ENCODE results near the gene MAP3K19.
A peak's percentile ranks its signal among the peaks of the same experiment; 100 is the strongest.
"Not testable (repeated sequence)": the region's sequence is repeated elsewhere in the genome, so short reads cannot be mapped to it uniquely, and the experiment has no call there.

MAP3K19 gene

DNA sequence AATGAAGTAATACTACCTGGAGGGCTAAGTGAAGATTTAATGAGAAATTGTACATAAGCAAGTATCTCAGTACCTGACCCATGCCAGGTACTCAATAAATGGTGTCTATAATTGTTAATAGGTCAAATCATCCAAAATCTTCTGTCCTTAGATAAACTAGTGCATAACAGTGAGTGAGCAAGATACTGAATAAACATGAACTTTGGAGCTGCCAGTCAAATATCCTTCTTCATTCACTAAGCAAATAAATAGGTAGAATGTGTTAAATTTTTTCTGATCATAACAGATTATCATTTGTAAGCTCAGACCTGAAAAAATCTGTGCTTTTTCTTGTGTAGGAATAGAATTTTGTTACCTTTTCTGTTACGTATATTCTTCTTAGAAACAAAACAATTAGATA, 44.4 kb upstream of the MAP3K19 start:
- no peak overlapping the region for H3K4me3 ChIP-seq (ENCODE audit: low read depth, low read length)
- TF ChIP-seq, protein P1, sequence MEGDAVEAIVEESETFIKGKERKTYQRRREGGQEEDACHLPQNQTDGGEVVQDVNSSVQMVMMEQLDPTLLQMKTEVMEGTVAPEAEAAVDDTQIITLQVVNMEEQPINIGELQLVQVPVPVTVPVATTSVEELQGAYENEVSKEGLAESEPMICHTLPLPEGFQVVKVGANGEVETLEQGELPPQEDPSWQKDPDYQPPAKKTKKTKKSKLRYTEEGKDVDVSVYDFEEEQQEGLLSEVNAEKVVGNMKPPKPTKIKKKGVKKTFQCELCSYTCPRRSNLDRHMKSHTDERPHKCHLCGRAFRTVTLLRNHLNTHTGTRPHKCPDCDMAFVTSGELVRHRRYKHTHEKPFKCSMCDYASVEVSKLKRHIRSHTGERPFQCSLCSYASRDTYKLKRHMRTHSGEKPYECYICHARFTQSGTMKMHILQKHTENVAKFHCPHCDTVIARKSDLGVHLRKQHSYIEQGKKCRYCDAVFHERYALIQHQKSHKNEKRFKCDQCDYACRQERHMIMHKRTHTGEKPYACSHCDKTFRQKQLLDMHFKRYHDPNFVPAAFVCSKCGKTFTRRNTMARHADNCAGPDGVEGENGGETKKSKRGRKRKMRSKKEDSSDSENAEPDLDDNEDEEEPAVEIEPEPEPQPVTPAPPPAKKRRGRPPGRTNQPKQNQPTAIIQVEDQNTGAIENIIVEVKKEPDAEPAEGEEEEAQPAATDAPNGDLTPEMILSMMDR (IDR thresholded peaks at IDR 0.05; ENCODE audit: low read depth, low read length) = no peak
- in situ Hi-C loops (cut with HindIII; ENCODE audit: low sequenced_read_pairs) = no loop called here
- no peak for DNase-seq (ENCODE audit: low read depth, low spot score)

DNA sequence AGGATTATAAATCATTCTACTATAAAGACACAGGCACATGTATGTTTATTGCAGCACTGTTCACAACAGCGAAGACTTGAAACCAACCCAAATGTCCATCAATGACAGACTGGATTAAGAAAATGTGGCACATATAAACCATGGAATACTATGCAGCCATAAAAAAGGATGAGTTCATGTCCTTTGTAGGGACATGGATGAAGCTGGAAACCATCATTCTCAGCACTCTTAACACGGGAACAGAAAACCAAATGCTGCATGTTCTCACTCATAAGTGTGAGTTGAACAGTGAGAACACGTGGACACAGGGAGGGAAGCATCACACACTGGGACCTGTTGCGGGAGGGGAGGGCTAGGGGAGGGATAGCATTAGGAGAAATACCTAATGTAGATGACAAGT, 42.4 kb upstream of the MAP3K19 start:
- DNase-seq (ENCODE audit: low read depth, low spot score); H3K4me3 ChIP-seq (ENCODE audit: low read depth, low read length); in situ Hi-C loops (cut with HindIII; ENCODE audit: low sequenced_read_pairs): not testable (repeated sequence)

- in situ Hi-C loops (cut with HindIII; ENCODE audit: low sequenced_read_pairs) = no loop called here
- DNase-seq (ENCODE audit: low read depth, low spot score) = no peak
- H3K4me3 ChIP-seq (ENCODE audit: low read depth, low read length) = no peak overlapping the region
- TF ChIP-seq, protein P1 (IDR thresholded peaks at IDR 0.05; ENCODE audit: low read depth, low read length) = no peak
These were observed 39.0 kb upstream of the MAP3K19 start for GRCh38 chr2:135086222-135086621.

GRCh38 chr2:135078417-135078816, 31.2 kb upstream of the MAP3K19 start:
- TF ChIP-seq, protein P1 (IDR thresholded peaks at IDR 0.05; ENCODE audit: low read depth, low read length) = no peak
- H3K4me3 ChIP-seq (ENCODE audit: low read depth, low read length) = no peak overlapping the region
- DNase-seq (ENCODE audit: low read depth, low spot score) = no peak
- in situ Hi-C loops (cut with HindIII; ENCODE audit: low sequenced_read_pairs) = no loop called here

- H3K4me3 ChIP-seq (ENCODE audit: low read depth, low read length) = no peak overlapping the region
- in situ Hi-C loops (cut with HindIII; ENCODE audit: low sequenced_read_pairs) = no loop called here
- TF ChIP-seq, protein P1 (IDR thresholded peaks at IDR 0.05; ENCODE audit: low read depth, low read length) = no peak
- no peak for DNase-seq (ENCODE audit: low read depth, low spot score)
These were observed 29.3 kb upstream of the MAP3K19 start for GRCh38 chr2:135076556-135076955.

- in situ Hi-C loops (cut with HindIII; ENCODE audit: low sequenced_read_pairs) = no loop called here
- no peak for DNase-seq (ENCODE audit: low read depth, low spot score)
- TF ChIP-seq, protein P1 (IDR thresholded peaks at IDR 0.05; ENCODE audit: low read depth, low read length) = no peak
- H3K4me3 ChIP-seq (ENCODE audit: low read depth, low read length) = no peak overlapping the region
These were observed 27.0 kb upstream of the MAP3K19 start for GRCh38 chr2:135074216-135074615.

GRCh38 chr2:135072125-135072997, 25.1 kb upstream of the MAP3K19 start:
- DNase-seq (ENCODE audit: low read depth, low spot score) = peak; percentile 44
- TF ChIP-seq, protein P1 (IDR thresholded peaks at IDR 0.05; ENCODE audit: low read depth, low read length) = no peak
- H3K4me3 ChIP-seq (ENCODE audit: low read depth, low read length) = no peak overlapping the region
- in situ Hi-C loops (cut with HindIII; ENCODE audit: low sequenced_read_pairs) = no loop called here
